HepG2 (cell line): ENCODE results near the gene PLIN4. TPM values are rescaled to one million over a fixed set of nuclear protein-coding genes. Genes with fewer than 3 reads are reported as not detected.

Experiments used
- ATAC-seq: fragments of 200-7000 bp; cut with Tn5 transposase; 3 replicates; pipeline ENCODE4 v1.9.1; 2020; ENCODE audit warnings: mild to moderate bottlenecking, moderate library complexity
- BruUV-seq: library from RNA; stranded (reverse); fragments of 400-500 nt; replicated peaks from 2 replicates; lab custom pipeline; 2021; lab: Mats Ljungman, UMichigan
- CTCF ChIA-PET: fragments of 300-600 bp; formaldehyde crosslinking; extraction: SDS; loops from one replicate; lab custom pipeline; 2021; ENCODE audit warnings: low total read pairs, inconsistent platforms, low intra/inter-chr PET ratio; lab: Yijun Ruan, JAX
- POLR2A ChIA-PET: fragments of 350-600 bp; sonication (Branson Sonifier 250); formaldehyde crosslinking; loops from one replicate; lab custom pipeline; 2020; ENCODE audit warnings: antibody characterized with exemption, inconsistent platforms; lab: Yijun Ruan, JAX
- DNase-seq: peaks from one replicate; pipeline ENCODE4 v3.0.0-alpha.2; 2015; ENCODE audit warnings: low spot score
- FAIRE-seq: peaks from 3 replicates; lab custom pipeline; 2011; peaks lifted over from hg19 to GRCh38; lab: Jason Lieb, UNC
- H2AFZ ChIP-seq: one replicate; pipeline ENCODE4 v1.6.1; 2011; ENCODE audit warnings: low read length, inconsistent platforms
- H3K27ac ChIP-seq: fragments of 300-600 bp; 3 replicates; pipeline ENCODE4 v1.8.0; 2011; ENCODE audit warnings: mixed run types, mild to moderate bottlenecking, mixed read lengths, low read length, inconsistent platforms; ENCODE audit not compliant: insufficient read depth; ENCODE audit errors: extremely low read length
- H3K27me3 ChIP-seq, 2 experiments: fragments of 200-600 bp in 1 of 2; 2 replicates in 1 of 2; 3 replicates in 1 of 2; pipeline versions ENCODE4 v1.6.0 to v1.8.0; 2011; ENCODE audit warnings: low read length in 2 of 2, mild to moderate bottlenecking in 2 of 2, moderate library complexity in 2 of 2, inconsistent platforms in 1 of 2; ENCODE audit not compliant: insufficient read depth in 2 of 2, control insufficient read depth in 1 of 2
- H3K36me3 ChIP-seq, 2 experiments: fragments of 200-600 bp in 1 of 2; replicated peaks in 1 of 2; 2 replicates in 1 of 2; 3 replicates in 1 of 2; pipeline versions ENCODE4 v1.5.1 to v1.8.0; 2011; ENCODE audit warnings: low read length in 2 of 2, inconsistent platforms in 1 of 2; ENCODE audit not compliant: insufficient read depth in 2 of 2, control insufficient read depth in 1 of 2
- H3K4me1 ChIP-seq: 2 replicates; pipeline ENCODE4 v1.5.1; 2012; ENCODE audit warnings: low read length, inconsistent platforms; ENCODE audit not compliant: insufficient read depth
- H3K4me2 ChIP-seq: 2 replicates; pipeline ENCODE4 v1.6.0; 2011; ENCODE audit warnings: low read depth, low read length, inconsistent platforms
- H3K4me3 ChIP-seq, 3 experiments: fragments of 200-600 bp in 1 of 3; sonication (generic), shearing (Covaris generic) in 1 of 3; replicated peaks in 1 of 3; 2 replicates each; pipeline ENCODE4 v1.5.1; 2011 to 2016; ENCODE audit warnings: low read length in 3 of 3, inconsistent platforms in 2 of 3, low read depth in 2 of 3, mild to moderate bottlenecking in 2 of 3, control low read depth in 1 of 3, mixed read lengths in 1 of 3; ENCODE audit not compliant: insufficient read depth in 1 of 3
- H3K79me2 ChIP-seq: one replicate; pipeline ENCODE4 v1.6.1; 2011; ENCODE audit warnings: low read length, inconsistent platforms; ENCODE audit not compliant: insufficient read depth
- H3K9ac ChIP-seq: 2 replicates; pipeline ENCODE4 v1.6.0; 2011; ENCODE audit warnings: mild to moderate bottlenecking, low read depth, low read length, inconsistent platforms; ENCODE audit not compliant: insufficient read depth
- H3K9me3 ChIP-seq: 2 replicates; pipeline ENCODE4 v1.5.1; 2012; ENCODE audit warnings: mild to moderate bottlenecking, low read length
- H4K20me1 ChIP-seq: 2 replicates; pipeline ENCODE4 v1.6.0; 2011; ENCODE audit warnings: inconsistent platforms, mild to moderate bottlenecking, low read length, moderate library complexity; ENCODE audit not compliant: insufficient read depth
- ARID5B ChIP-seq: IDR thresholded peaks from 2 replicates; pipeline ENCODE4 v1.4.0; 2020; ENCODE audit warnings: mild to moderate bottlenecking, missing genetic modification reagents
- ATF2 ChIP-seq: sonication (generic); formaldehyde crosslinking; IDR thresholded peaks from 2 replicates; pipeline ENCODE4 v1.4.0; 2020; ENCODE audit warnings: missing genetic modification reagents
- CREB1 ChIP-seq, 2 experiments: fragments of 450-650 bp in 1 of 2; IDR thresholded peaks; 2 replicates each; pipeline ENCODE4 v1.6.1; 2016 to 2017; ENCODE audit warnings: control low read depth in 1 of 2, mild to moderate bottlenecking in 1 of 2, missing compliant biosample characterization in 1 of 2, missing genetic modification characterization in 1 of 2
- FOXK1 ChIP-seq: sonication (generic); formaldehyde crosslinking; IDR thresholded peaks from 2 replicates; pipeline ENCODE4 v1.4.0; 2020; ENCODE audit warnings: low read depth, missing genetic modification reagents, borderline replicate concordance
- HCFC1 ChIP-seq: fragments of 150-350 bp; IDR thresholded peaks from 2 replicates; pipeline ENCODE4 v1.6.1; 2014; ENCODE audit warnings: low read depth, low read length
- JUN ChIP-seq: sonication (generic); formaldehyde crosslinking; IDR thresholded peaks from 2 replicates; pipeline ENCODE4 v1.4.0; 2020; ENCODE audit warnings: mild to moderate bottlenecking, missing genetic modification reagents
- MBD4 ChIP-seq: IDR thresholded peaks from 2 replicates; pipeline ENCODE4 v1.6.1; 2012; ENCODE audit warnings: low read length, inconsistent platforms, borderline replicate concordance
- NCOA1 ChIP-seq: sonication (generic); formaldehyde crosslinking; IDR thresholded peaks from 2 replicates; pipeline ENCODE4 v1.9.0; 2021; ENCODE audit warnings: missing genetic modification reagents
- PAX8 ChIP-seq: sonication (generic); formaldehyde crosslinking; IDR thresholded peaks from 2 replicates; pipeline ENCODE4 v1.8.0; 2022; ENCODE audit warnings: mild to moderate bottlenecking, missing genetic modification reagents, borderline replicate concordance
- TRIM24 ChIP-seq: sonication (generic); formaldehyde crosslinking; IDR thresholded peaks from 2 replicates; pipeline ENCODE4 v1.8.0; 2022; ENCODE audit warnings: mild to moderate bottlenecking, missing genetic modification reagents
- ZBTB7A ChIP-seq: sonication (generic); formaldehyde crosslinking; IDR thresholded peaks from 2 replicates; pipeline ENCODE4 v1.8.0; 2022; ENCODE audit warnings: mild to moderate bottlenecking, missing genetic modification reagents
- ZFP37 ChIP-seq: sonication (generic); formaldehyde crosslinking; IDR thresholded peaks from 2 replicates; pipeline ENCODE4 v1.4.0; 2020; ENCODE audit warnings: missing genetic modification reagents, borderline replicate concordance
- ZNF496 ChIP-seq: sonication (generic); formaldehyde crosslinking; IDR thresholded peaks from 2 replicates; pipeline ENCODE4 v1.8.1; 2023; ENCODE audit warnings: mild to moderate bottlenecking, moderate library complexity, missing genetic modification reagents; ENCODE audit not compliant: insufficient replicate concordance
- ZNF550 ChIP-seq: sonication (generic); formaldehyde crosslinking; IDR thresholded peaks from 2 replicates; pipeline ENCODE4 v1.4.0; 2020; ENCODE audit warnings: mild to moderate bottlenecking, missing genetic modification reagents, borderline replicate concordance
- ZNF761 ChIP-seq: sonication (generic); formaldehyde crosslinking; conservative IDR thresholded peaks from 2 replicates; pipeline ENCODE4 v1.4.0; 2020; ENCODE audit warnings: mild to moderate bottlenecking, missing genetic modification reagents
- ZNF772 ChIP-seq: sonication (generic); formaldehyde crosslinking; IDR thresholded peaks from 2 replicates; pipeline ENCODE4 v1.5.0; 2020; ENCODE audit warnings: mild to moderate bottlenecking, missing genetic modification reagents
- WGBS: methylation state at CpG from one replicate; pipeline ENCODE4 v1.1.6; 2017; ENCODE audit warnings: low lambda C conversion rate; 5-methylcytosine and 5-hydroxymethylcytosine counted together
- in situ Hi-C: cut with HindIII; loops from 2 replicates; pipeline ENCODE4 v1.10.0; 2017; ENCODE audit warnings: low pct_unique_long_range_greater_than_20kb; ENCODE audit not compliant: extremely low pct_ligation_motif_present
- intact Hi-C: fragments of 100-400 bp; cut with micrococcal nuclease; formaldehyde crosslinking; loops from one replicate; pipeline ENCODE4 v1.10.0; 2022; ENCODE audit not compliant: unreplicated experiment
- polyA plus RNA-seq, 8 experiments: library from polyadenylated mRNA; depleted of rRNA in 3 of 8; stranded (reverse) in 7 of 8; unstranded in 1 of 8; fragments of >200 nt; fragmentation: Illumina TruSeq in 4 of 8; extraction: Trizol in 4 of 8; gene quantifications; 2 replicates each; pipeline versions ENCODE4 v1.2.1 to v1.2.3, GENCODE V29; 2011 to 2016; ENCODE audit warnings: low read depth in 4 of 8, missing spikeins in 1 of 8, mixed read lengths in 1 of 8; ENCODE audit not compliant: insufficient read depth in 1 of 8
- total RNA-seq, 5 experiments: library from RNA; depleted of rRNA; stranded (reverse); fragments of >200 nt; fragmentation: Illumina TruSeq; extraction: Trizol; gene quantifications; 2 replicates each; pipeline ENCODE4 v1.2.3, GENCODE V29; 2016; ENCODE audit warnings: low read depth in 1 of 5

Gene PLIN4
- total and polyA plus RNA-seq, 2 of the 13 experiments (the other 11 are each of a cell fraction or from before 2014, with no cell fraction given): 1.1 to 1.3 TPM

GRCh38 chr19:4487572-4487971, 30.7 kb downstream of the PLIN4 start:
- no peak overlapping the region for H3K9ac ChIP-seq
- TF ChIP-seq ATF2: no peak
- no peak for TF ChIP-seq FOXK1 (CRISPR knock-in tag)
- no peak for TF ChIP-seq ZBTB7A (CRISPR knock-in tag)
- TF ChIP-seq ZNF772 (CRISPR knock-in tag): no peak
- no peak for TF ChIP-seq CREB1 (IDR thresholded peaks at IDR 0.05)
- TF ChIP-seq CREB1 (CRISPR knock-in tag; IDR thresholded peaks at IDR 0.05): no peak
- no peak for TF ChIP-seq JUN (CRISPR knock-in tag)
- TF ChIP-seq PAX8 (CRISPR knock-in tag): no peak
- no peak for TF ChIP-seq ZFP37
- CTCF ChIA-PET: no interaction called here
- ATAC-seq (no peak), FAIRE-seq (no peak), DNase-seq (no peak)
- in situ Hi-C loops (no loop called here), intact Hi-C loops (no loop called here)
- no peak overlapping the region for H2AFZ ChIP-seq
- H3K36me3 ChIP-seq: peaks cover 16 to 36% of the 10 kb centered on the region in 2 experiments
- H3K4me1 ChIP-seq: no peaks in the 10 kb centered on the region
- no peak overlapping the region for H3K4me2 ChIP-seq
- no TSS peak for BruUV-seq
- H3K27me3 ChIP-seq: no peaks in the 10 kb centered on the region; a peak in 1 of 5 replicates
- POLR2A ChIA-PET: no interaction called here
- no peaks in the 10 kb centered on the region for H3K9me3 ChIP-seq
- 96% methylated on average over 11 of the region's 11 CpGs for WGBS
- H4K20me1 ChIP-seq: no peaks in the 10 kb centered on the region
- H3K4me3 ChIP-seq: no peak overlapping the region
- no peaks in the 10 kb centered on the region for H3K79me2 ChIP-seq
- H3K27ac ChIP-seq: no peak overlapping the region

GRCh38 chr19:4483385-4483784, 34.9 kb downstream of the PLIN4 start:
- H2AFZ ChIP-seq: no peak overlapping the region
- H3K9me3 ChIP-seq: no peaks in the 10 kb centered on the region
- DNase-seq: no peak
- H3K27me3 ChIP-seq: no peaks in the 10 kb centered on the region
- ChIA-PET CTCF (no interaction called here), POLR2A (no interaction called here)
- in situ Hi-C loops: no loop called here
- no peak overlapping the region for H3K4me2 ChIP-seq
- H3K4me1 ChIP-seq: no peaks in the 10 kb centered on the region
- ATAC-seq: no peak
- WGBS: 98% methylated on average over 19 of the region's 19 CpGs
- no peak overlapping the region for H3K9ac ChIP-seq
- intact Hi-C loops: no loop called here
- no TSS peak for BruUV-seq
- peaks cover 4 to 21% of the 10 kb centered on the region in 2 experiments; a peak in 4 of 5 replicates for H3K36me3 ChIP-seq
- H3K27ac ChIP-seq: no peak overlapping the region
- no peaks in the 10 kb centered on the region for H3K79me2 ChIP-seq
- no peak for FAIRE-seq
- H4K20me1 ChIP-seq: no peaks in the 10 kb centered on the region
- no peak overlapping the region for H3K4me3 ChIP-seq
- TF ChIP-seq ZNF550 (CRISPR knock-in tag): no peak
- no peak for TF ChIP-seq ZNF761 (CRISPR knock-in tag)
- TF ChIP-seq TRIM24 (CRISPR knock-in tag): no peak
- no peak for TF ChIP-seq ARID5B (CRISPR knock-in tag)
- no peak for TF ChIP-seq ZNF496 (CRISPR knock-in tag)
- TF ChIP-seq HCFC1: no peak
- TF ChIP-seq NCOA1 (CRISPR knock-in tag): no peak
- TF ChIP-seq MBD4: no peak
